ENCODE results near the gene MCTS1.

MCTS1 gene

GRCh38 chrX:120603707-120604360, at the start of gene MCTS1:
TSS of gene MCTS1 (plus strand) at chrX:120604101. CDS start at chrX:120604237, 136 bp downstream.
- H3K4me3 Mint-ChIP-seq: peak within 1 kb of the TSS; percentile 95 to 97 (median 96)
- no peak for TF ChIP-seq CTCF (IDR thresholded peaks at IDR 0.05; ENCODE audit: unreplicated experiment in 3 of 3)
- H3K36me3 Mint-ChIP-seq (ENCODE audit: low read depth): peaks cover 4% of the 10 kb centered on the region

GRCh38 chrX:120556251-120556650, 47.6 kb upstream of the MCTS1 start:
- peaks cover 17% of the 10 kb centered on the region for H3K36me3 Mint-ChIP-seq (ENCODE audit: low read depth)
- peaks cover 5% of the 10 kb centered on the region for H3K4me1 Mint-ChIP-seq
- peak overlapping the region in 1 of 3 experiments; percentile 38 for H3K4me3 Mint-ChIP-seq
- no peaks in the 10 kb centered on the region for H3K27me3 Mint-ChIP-seq (ENCODE audit: low read depth)
- no peak for TF ChIP-seq CTCF (IDR thresholded peaks at IDR 0.05; ENCODE audit: unreplicated experiment in 3 of 3)
- H3K9me3 Mint-ChIP-seq: no peaks in the 10 kb centered on the region
- H3K27ac Mint-ChIP-seq: no peak overlapping the region

More at GRCh38 chrX:120603707-120604360, at the start of gene MCTS1:
- no peaks in the 10 kb centered on the region for H3K27me3 Mint-ChIP-seq (ENCODE audit: low read depth)
- H3K4me1 Mint-ChIP-seq: peaks cover 7% of the 10 kb centered on the region
- H3K9me3 Mint-ChIP-seq: peaks cover 3% of the 10 kb centered on the region
- H3K27ac Mint-ChIP-seq: peak within 1 kb of the TSS; percentile 94 to 99 (median 98)

- Mint-ChIP-seq H3K27me3 (ENCODE audit: low read depth) (no peaks in the 10 kb centered on the region), H3K36me3 (ENCODE audit: low read depth) (peaks cover 8% of the 10 kb centered on the region), H3K9me3 (no peaks in the 10 kb centered on the region)
Observed at GRCh38 chrX:120559804-120560203, 44.1 kb upstream of the MCTS1 start.

GRCh38 chrX:120560405-120560841, 43.5 kb upstream of the MCTS1 start:
- Mint-ChIP-seq H3K36me3 (ENCODE audit: low read depth) (peaks cover 8% of the 10 kb centered on the region), H3K27ac (peak overlapping the region; percentile 99), H3K9me3 (no peaks in the 10 kb centered on the region), H3K4me1 (peaks cover 17% of the 10 kb centered on the region), H3K27me3 (ENCODE audit: low read depth) (no peaks in the 10 kb centered on the region), H3K4me3 (peak overlapping the region; percentile 92 to 94 (median 94))
- TF ChIP-seq CTCF (IDR thresholded peaks at IDR 0.05; ENCODE audit: unreplicated experiment in 3 of 3): no peak

More at GRCh38 chrX:120559804-120560203, 44.1 kb upstream of the MCTS1 start:
- no peak for TF ChIP-seq CTCF (IDR thresholded peaks at IDR 0.05; ENCODE audit: unreplicated experiment in 3 of 3)
- Mint-ChIP-seq H3K4me3 (peak overlapping the region; percentile 92 to 94 (median 94)), H3K4me1 (peaks cover 17% of the 10 kb centered on the region), H3K27ac (peak overlapping the region; percentile 99)

- no peaks in the 10 kb centered on the region for H3K9me3 Mint-ChIP-seq
- peak within 1 kb of the TSS; percentile 92 to 94 (median 94) for H3K4me3 Mint-ChIP-seq
- no peak for TF ChIP-seq CTCF (IDR thresholded peaks at IDR 0.05; ENCODE audit: unreplicated experiment in 3 of 3)
- peaks cover 8% of the 10 kb centered on the region for H3K36me3 Mint-ChIP-seq (ENCODE audit: low read depth)
- peaks cover 17% of the 10 kb centered on the region for H3K4me1 Mint-ChIP-seq
- H3K27ac Mint-ChIP-seq: peak within 1 kb of the TSS; percentile 99
- H3K27me3 Mint-ChIP-seq (ENCODE audit: low read depth): no peaks in the 10 kb centered on the region
Observed at GRCh38 chrX:120560842-120561633, 42.9 kb upstream of the MCTS1 start, which contains the start of gene CUL4B. TSS of gene CUL4B (minus strand) at chrX:120560962. CDS start at chrX:120560638, 324 bp downstream.

All from nephron (organoid).